Measurements from ENCODE around the gene FAM118A. TPM values are rescaled to one million over a fixed set of nuclear protein-coding genes. Genes with fewer than 3 reads are reported as not detected.
"Not testable (repeated sequence)": the region's sequence is repeated elsewhere in the genome, so short reads cannot be mapped to it uniquely, and the experiment has no call there.

FAM118A gene
- total RNA-seq, 6 experiments from 2014 or later, result 5.6 to 43.0 (median 17.3) TPM

DNA sequence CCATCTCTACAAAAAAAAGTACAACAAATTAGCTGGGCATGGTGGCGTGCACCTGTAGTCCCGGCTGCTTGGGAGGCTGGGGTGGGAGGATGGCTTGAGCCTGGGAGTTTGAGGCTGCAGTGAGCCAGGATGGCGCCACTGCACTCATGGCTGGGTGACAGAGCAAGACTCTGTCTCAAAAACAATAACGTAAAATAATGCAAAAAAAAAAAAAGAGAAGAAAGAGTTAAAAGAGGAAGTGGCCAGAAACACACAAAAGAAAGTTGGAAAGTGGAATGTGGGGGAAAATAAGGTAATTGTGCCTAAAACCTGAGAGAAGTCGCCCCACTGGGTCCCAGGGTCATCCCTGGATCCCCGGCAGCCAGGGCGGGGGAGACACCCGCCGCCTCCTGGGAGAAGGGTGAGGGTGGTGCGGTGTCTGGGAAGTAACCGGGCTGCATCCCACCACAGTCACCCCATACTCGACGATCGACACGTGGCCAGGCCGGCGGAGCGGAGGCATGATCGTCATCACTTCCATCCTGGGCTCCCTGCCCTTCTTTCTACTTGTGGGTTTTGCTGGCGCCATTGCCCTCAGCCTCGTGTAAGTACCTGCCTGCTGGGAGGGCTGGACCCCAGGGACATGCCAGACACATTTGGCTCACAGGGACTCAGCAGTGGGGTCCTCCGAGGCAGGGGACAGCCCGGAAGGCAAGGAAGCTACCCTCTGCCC lies 16.8 kb upstream of the FAM118A start:
- no peaks in the 10 kb centered on the region for H3K36me3 ChIP-seq
- H3K9me3 ChIP-seq, result no peaks in the 10 kb centered on the region
- ATAC-seq (no peak), DNase-seq (no peak)
- no peak overlapping the region for H3K27ac ChIP-seq
- H3K27me3 ChIP-seq, result no peaks in the 10 kb centered on the region
- no peak for TF ChIP-seq CTCF (IDR thresholded peaks at IDR 0.05)
- no peak for TF ChIP-seq POLR2A (IDR thresholded peaks at IDR 0.05)
- intact Hi-C loops (cut with DNase I), result no loop called here
- H3K4me1 ChIP-seq, result no peaks in the 10 kb centered on the region
- no peak overlapping the region for H3K4me3 ChIP-seq
- 77% methylated on average over 5 of the region's 23 CpGs for WGBS (ENCODE audit: insufficient coverage, low coverage, low lambda C conversion rate, missing lambda C conversion rate)

DNA sequence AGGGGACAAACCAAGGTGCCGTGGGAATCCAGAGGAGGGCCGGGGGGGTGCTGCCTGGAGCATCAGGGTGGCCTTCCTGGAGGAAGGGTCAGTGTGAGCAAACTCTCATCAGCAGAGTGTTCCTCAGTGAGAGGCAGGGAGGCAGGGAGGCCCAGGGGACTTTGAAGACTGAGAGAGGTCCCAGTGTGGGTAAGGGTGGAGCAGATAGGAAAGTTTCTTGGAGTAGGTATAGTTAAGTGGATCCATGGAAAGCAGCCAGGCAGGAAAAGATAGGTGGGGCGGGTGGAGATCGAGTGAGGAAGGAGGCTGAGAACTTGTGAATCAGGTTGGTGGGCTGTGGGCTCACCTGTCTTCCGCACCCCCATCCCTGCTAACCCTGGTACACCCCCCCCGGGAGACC lies 15.7 kb upstream of the FAM118A start:
- Histone ChIP-seq H3K27ac (no peak overlapping the region), H3K27me3 (no peaks in the 10 kb centered on the region), H3K36me3 (no peaks in the 10 kb centered on the region), H3K4me1 (no peaks in the 10 kb centered on the region), H3K4me3 (no peak overlapping the region), H3K9me3 (no peaks in the 10 kb centered on the region)
- no peak for TF ChIP-seq POLR2A (IDR thresholded peaks at IDR 0.05)
- TF ChIP-seq CTCF (IDR thresholded peaks at IDR 0.05), result no peak
- 62% methylated on average over 2 of the region's 6 CpGs for WGBS (ENCODE audit: insufficient coverage, low coverage, low lambda C conversion rate, missing lambda C conversion rate)
- ATAC-seq (no peak), DNase-seq (no peak)
- intact Hi-C loops (cut with DNase I), result no loop called here

DNA sequence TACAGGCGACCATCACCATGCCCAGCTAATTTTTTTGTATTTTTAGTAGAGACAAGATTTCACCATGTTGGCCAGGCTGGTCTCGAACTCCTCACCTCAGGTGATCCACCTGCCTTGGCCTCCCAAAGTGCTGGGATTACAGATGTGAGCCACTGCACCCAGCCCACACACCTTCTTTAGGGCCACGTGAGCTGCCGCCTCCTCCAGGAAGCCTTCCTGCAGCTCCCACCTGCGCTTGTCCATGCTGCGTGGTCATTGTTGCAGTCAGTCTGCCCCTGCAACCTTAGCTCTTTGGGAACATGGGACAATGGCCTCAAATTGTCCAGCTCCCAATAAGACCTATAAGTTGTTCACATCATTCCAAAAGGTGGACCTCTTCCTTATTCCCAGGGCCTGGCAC lies 14.7 kb upstream of the FAM118A start:
- ATAC-seq; H3K36me3 ChIP-seq; intact Hi-C loops (cut with DNase I); H3K4me3 ChIP-seq; H3K9me3 ChIP-seq; H3K27me3 ChIP-seq; DNase-seq; H3K4me1 ChIP-seq; H3K27ac ChIP-seq: not testable (repeated sequence)
- WGBS (ENCODE audit: insufficient coverage, low coverage, low lambda C conversion rate, missing lambda C conversion rate), result 100% methylated on average over 2 of the region's 6 CpGs

DNA sequence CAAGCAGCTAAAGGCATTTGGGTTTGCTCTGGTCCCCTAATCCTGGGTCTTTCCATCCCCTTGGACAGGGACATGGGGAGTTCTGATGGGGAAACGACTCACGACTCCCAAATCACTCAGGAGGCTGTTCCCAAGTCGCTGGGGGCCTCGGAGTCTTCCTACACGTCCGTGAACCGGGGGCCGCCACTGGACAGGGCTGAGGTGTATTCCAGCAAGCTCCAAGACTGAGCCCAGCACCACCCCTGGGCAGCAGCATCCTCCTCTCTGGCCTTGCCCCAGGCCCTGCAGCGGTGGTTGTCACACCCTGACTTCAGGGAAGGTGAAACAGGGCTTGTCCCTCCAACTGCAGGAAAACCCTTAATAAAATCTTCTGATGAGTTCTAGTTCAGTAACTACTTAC lies 14.2 kb upstream of the FAM118A start:
- WGBS (ENCODE audit: insufficient coverage, low coverage, low lambda C conversion rate, missing lambda C conversion rate), result no CpG with 5 or more reads among the region's 9 CpGs

More for the DNA sequence above, 14.2 kb upstream of the FAM118A start:
- H3K27ac ChIP-seq, result no peak overlapping the region
- no peak for ATAC-seq
- H3K36me3 ChIP-seq, result no peaks in the 10 kb centered on the region
- no peaks in the 10 kb centered on the region for H3K9me3 ChIP-seq
- TF ChIP-seq CTCF (IDR thresholded peaks at IDR 0.05) (no peak), POLR2A (IDR thresholded peaks at IDR 0.05) (no peak)
- H3K27me3 ChIP-seq, result no peaks in the 10 kb centered on the region
- intact Hi-C loops (cut with DNase I), result no loop called here
- H3K4me1 ChIP-seq, result no peaks in the 10 kb centered on the region
- H3K4me3 ChIP-seq, result no peak overlapping the region
- no peak for DNase-seq

All from right lobe of liver (tissue), 6 donors.